GM15510 (cell line): ENCODE results near the gene MAPK8IP1.

Source experiments
- POLR2A ChIP-seq: IDR thresholded peaks from 3 replicates; pipeline ENCODE4 v1.6.1; 2011; ENCODE audit warnings: borderline replicate concordance; ENCODE audit not compliant: insufficient read length; ENCODE audit errors: extremely low read depth

MAPK8IP1 gene

GRCh38 chr11:45885274-45885920, at the start of gene MAPK8IP1:
Gene MAPK8IP1 (plus strand): TSS chr11:45885651. CDS start chr11:45885821, 170 bp downstream.
- no peak for TF ChIP-seq POLR2A

DNA sequence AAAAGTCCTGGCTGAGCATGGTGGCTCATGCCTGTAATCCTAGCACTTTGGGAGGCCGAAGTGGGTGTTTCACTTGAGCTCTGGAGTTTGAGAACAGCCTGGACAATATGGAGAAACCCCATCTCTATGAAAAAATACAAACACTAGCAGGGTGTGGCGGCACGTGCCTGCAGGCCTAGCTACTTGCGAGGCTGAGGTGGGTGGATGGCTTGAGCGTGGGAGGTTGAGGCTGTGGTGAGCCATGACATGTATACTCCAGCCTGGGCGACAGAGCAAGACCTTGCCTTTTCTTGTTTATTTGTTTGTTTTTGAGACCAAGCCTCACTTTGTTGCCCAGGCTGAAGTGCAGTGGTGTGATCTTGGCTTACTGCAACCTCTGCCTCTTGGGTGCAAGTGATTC, 46.2 kb upstream of the MAPK8IP1 start:
- TF ChIP-seq POLR2A, result no peak

- no peak for TF ChIP-seq POLR2A
These were observed 42.1 kb upstream of the MAPK8IP1 start for GRCh38 chr11:45843158-45843924.

DNA sequence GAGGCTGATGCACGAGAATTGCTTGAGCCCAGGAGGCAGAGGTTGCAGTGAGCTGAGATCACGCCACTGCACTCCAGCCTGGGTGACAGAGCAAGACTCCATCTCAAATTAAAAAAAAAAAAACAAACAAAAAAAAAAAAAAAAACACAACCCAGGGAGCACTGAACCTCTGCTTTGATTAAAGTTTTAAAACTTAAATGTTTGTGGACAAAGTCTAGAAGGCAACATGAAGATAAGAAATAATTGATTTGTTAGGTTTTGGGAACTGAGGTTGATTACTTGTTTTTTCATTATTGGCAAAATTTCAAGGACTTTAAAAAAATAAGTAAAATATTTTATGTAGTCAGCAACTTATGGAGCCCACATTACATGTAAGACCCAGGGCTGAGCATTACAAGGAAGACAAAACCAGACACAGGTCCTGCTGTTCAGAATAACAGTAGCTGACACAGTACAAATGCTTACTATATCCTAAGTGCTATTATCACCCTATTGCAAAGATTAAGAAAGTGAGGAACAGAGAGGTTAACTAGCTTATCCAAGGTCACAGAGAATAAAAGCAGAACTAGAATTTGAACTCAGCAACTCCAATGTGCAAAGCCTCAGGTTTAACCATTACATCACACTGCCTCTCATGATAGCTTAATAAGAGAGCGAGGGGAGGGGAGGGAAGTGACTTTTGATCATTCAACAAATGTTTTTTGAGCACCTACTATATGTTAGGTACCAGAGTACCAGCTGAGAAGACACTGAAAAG, 40.5 kb upstream of the MAPK8IP1 start:
- no peak for TF ChIP-seq POLR2A

- TF ChIP-seq POLR2A, result no peak
These were observed 39.2 kb upstream of the MAPK8IP1 start for GRCh38 chr11:45846174-45846675.

DNA sequence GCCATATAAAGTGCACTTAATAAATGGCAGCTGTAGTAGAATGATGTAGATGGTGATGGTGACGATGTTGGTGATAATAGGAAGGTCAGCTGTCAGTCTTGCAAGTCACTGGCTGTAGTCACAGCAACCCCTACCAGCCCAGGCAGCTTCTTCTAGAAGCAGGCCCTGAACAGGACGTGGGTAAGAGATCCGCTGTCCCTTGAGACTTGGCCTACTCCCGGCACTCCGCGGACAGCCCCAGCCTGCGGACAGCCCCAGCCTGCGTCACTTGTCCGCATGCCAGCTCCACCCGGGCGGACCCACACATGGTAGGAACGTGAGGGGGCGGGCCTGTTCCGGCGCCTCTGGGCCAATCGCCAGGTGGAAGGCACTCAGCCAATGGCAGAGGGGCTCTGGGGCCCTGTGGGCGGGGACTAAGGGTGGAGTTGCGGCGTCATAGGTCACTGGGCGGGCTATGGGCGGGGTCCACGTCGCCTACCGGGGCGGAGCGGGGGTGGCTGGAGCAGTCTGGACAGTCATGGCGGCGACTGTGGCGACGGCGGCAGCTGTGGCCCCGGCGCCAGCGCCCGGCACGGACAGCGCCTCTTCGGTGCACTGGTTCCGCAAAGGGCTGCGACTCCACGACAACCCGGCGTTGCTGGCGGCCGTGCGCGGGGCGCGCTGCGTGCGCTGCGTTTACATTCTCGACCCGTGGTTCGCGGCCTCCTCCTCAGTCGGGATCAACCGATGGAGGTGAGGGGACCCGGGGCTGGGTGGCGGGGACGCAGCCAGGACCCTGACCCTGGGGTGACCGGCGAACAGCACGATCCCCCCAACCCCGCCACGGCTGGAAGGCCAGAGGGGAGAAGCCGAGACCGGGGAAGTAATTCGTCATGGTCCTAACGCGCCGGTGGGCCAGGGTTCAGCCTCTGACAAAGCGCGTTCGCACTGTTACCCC, 38.2 kb upstream of the MAPK8IP1 start, which contains the start of gene CRY2:
Gene CRY2 (plus strand): TSS at position 502 of the 937 bp plus-strand sequence. CDS start 16 bp downstream, at position 518.
- peak; percentile 89 for TF ChIP-seq POLR2A

GRCh38 chr11:45847911-45848316, 37.5 kb upstream of the MAPK8IP1 start:
- TF ChIP-seq POLR2A, result no peak

- TF ChIP-seq POLR2A, result no peak
These were observed 36.8 kb upstream of the MAPK8IP1 start for GRCh38 chr11:45848654-45849081.

DNA sequence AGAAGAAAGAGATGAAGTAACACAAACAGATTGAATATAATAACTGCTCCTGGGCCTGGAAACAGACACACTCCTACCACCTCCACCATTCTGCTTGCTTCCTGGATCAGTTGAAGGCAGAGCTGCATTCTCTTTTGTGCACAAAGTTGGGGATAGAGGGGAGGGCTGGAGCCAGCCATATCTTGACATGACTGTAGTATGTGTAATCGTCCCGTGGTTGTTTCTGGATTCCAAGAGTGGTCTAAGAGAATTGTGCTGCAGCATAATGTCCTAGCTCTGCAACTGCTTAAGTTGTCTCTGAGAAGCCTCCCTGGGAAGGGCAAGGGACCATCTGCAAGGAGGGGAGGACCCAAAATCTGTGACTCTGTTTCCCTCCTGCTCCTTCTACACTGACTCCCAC, 35.0 kb upstream of the MAPK8IP1 start:
- TF ChIP-seq POLR2A, result no peak

DNA sequence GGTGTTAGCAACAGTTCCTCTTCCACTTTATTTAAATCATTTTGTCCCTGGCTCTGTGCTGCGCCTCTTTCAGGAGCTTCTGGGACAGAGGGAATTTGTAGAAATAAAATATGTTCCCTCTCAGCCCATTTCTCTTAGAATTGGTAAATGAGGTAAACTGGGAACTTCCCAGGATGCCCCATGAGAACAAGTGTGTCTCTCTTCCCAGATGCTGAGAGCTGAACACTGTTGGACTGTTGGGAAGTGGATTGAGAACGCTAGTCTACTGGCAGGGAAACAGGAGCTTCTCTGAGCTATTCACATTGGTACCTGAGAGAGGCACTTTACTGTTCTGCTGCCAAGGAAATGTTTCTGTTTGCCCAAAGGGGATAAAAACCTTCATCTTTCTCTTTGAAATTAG, 34.2 kb upstream of the MAPK8IP1 start:
- no peak for TF ChIP-seq POLR2A

DNA sequence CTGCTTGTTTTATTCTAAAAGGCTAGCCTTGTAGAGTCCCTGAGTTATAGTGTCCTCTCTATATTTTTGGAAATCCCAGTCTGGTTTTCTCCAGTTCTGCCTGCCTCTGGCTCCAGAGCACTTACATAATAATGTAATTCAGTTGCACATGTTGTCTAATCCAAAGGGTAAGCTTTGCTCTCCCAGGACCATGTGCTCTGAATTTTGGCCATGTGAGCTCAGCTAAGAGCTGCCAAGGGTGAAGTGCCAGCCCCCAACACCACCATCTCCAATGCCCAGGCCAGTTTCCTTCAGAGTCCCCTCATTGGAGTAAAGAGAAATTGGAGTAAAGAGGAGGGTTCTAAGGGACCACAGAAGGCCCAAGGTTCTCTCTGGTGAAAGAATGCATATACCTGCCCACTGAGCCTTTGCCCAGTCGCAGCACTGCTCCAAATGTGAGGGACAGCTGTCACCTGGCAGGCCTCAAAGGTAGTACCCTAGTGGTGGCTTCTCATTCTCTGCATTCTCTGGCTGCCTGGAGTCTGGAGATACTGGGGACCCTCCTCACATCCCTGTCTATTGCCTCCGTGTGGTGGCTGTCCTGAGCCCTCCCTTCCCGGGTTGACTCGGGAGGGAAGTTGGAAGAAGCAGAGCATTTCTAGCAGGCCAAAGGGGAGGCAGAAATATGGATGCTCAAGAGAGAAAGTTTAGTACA, 33.3 kb upstream of the MAPK8IP1 start:
- no peak for TF ChIP-seq POLR2A

DNA sequence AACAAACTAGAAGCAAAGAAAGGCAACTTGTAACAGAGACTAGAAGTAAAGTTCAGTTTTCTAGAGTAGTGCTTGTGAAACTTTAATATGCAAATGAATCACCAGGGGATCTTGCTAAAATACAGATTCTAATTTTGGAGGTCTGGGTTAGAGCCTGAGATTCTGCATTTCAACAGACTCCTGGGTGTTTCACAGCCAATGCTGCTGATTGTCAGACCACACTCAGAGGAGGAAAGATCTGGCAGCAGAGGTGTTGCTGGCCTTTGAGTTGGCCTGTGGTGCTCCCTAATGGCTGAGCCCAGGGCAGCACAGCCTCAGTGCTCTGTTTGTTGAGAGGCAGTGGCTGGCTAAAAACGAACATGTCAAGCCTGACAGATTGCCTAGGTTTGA, 32.7 kb upstream of the MAPK8IP1 start:
- no peak for TF ChIP-seq POLR2A
